Right renal cortex interstitium (tissue), 3 donors: ENCODE results near the gene PTPRR. TPM values are rescaled to one million over a fixed set of nuclear protein-coding genes. Genes with fewer than 3 reads are reported as not detected.

Source experiments
- DNase-seq, 3 donors: peaks; one replicate each; pipeline ENCODE4 v3.0.0-alpha.2; 2013; ENCODE audit warnings: low read depth in 3 of 3, low spot score in 2 of 3
- polyA plus RNA-seq, 3 donors: library from polyadenylated mRNA; unstranded; fragments of 120-200 nt; gene quantifications; one replicate each; pipeline ENCODE4 v1.2.1, GENCODE V29; 2013; ENCODE audit not compliant: insufficient read length in 3 of 3

PTPRR gene
- polyA plus RNA-seq, 3 donors, result 0.47 to 0.95 (median 0.50) TPM

DNA sequence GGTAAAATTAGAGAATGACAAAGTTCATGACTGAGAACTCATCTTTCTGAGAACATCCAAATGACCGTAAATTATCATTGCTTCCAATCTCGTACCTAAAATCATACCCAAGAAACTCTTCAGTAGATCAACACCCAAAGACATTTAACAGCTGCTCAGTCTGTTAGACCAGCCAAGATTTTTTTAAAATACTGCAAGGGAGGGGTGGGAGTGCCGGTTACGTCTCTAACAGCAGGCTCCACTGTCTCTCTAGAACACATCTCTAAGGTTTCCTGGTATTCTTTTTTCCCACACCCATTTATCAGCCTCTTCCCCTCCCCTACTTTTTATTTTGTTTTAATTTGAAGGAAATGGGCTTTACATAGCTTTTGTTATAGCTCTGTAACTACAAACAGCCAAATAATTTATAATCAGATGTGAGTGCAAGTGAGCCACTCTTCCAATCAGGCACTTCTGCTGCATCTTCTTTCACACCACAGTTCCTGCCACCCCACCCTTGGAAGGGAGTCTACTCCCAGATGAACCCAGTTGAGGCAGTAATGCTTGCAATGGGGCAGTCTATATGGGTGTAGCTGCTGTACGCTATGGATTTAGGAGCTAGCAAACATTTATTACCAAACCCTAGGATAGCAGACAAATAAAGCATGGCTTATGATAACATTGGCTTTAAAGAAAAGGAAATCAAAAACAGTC is 305.2 kb downstream of the PTPRR start:
- DNase-seq, result no peak

DNA sequence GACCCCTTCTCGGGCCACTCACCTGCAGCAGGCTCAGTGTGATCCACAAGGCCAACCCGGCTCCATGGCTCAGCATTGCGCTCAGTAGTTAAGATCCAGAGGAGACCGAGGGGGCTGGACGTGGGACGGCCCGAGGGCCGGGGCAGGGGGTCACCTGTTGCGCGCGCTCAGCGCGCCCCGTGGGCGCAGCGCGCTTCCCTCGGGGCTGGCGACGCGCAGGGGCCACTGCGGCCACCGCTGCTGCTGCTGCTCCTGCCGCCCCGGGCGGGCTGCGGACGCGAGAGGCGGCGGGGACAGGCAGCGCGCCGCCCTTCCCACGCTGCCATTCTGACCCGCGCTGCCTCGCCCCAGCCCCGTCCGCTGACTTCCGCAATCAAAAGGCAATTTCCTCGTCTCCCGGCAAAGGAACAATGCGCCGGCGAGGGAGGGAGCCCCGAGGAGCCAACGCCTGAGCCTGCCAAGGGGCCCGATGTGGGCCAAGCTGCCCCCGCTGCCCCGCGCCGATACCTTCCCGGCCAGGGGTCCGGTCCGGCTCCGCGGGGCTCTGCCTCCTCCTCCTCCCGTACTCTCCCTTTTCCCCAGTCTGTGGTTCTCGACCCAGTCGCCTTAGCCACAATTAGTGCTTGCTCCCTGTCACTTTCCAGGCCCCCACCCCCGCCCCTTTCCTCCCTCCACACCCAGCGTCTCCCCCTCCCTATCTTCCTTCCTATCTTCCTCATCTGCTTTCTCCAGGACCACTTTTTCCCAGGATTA is 310.6 kb downstream of the PTPRR start:
- DNase-seq, result peak in 1 of 3 donors; percentile 18

DNA sequence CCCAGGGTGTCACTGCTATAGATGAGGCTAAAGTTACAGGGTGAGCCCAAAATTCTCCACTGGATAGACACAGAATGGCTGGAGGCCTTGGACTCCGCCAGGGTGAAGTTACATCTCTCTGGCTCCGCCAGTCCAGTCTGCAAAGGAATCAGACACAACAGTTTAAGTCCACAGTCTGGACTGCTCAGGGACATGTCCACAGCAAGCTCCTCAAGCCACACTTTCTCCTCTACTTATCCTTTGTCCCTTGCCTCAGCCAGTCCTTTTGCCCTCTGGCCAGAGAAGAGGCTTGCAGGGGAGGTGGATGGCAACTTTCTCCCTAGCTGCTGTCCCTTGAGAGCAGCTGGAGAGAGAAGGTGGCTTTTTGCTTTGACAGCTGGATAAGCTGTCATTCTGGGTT is 311.3 kb downstream of the PTPRR start:
- DNase-seq, result no peak

DNA sequence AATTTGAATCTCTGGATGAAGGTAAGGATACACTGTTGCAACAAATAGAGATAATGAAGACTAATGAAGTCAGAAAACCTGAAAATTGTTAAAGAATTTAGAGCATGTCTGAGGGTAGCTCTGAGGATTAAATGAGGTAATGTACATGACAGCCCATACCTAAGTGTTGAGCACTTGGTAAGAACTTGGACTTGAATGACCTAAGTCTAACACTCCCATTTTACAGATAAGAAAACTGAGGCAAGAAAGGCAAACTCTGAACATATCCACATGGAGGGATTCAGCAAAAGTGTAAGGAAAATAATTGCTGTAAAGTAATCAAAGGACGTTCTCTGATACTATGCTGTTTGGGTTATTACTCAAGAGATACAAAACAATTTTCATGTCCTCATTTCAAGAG is 312.4 kb downstream of the PTPRR start:
- no peak for DNase-seq

DNA sequence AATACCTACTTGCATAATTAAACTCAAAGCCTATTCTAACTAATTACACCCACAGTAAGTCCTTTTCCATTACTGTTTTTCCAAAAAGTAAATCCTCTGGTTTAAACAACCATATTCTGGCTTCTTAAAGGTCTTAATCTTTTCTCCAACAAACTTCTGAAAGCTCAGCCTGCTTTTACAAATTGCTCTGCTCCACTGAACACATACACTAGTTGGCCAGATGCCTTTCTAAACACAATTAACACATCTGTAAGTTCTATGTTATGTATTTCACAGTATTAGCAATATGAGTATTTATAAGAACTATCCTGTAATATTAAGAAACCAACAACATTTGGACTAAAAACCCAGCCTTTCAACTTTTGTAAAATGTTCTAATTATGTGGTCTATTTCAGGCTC is 313.4 kb downstream of the PTPRR start:
- DNase-seq, result no peak

DNA sequence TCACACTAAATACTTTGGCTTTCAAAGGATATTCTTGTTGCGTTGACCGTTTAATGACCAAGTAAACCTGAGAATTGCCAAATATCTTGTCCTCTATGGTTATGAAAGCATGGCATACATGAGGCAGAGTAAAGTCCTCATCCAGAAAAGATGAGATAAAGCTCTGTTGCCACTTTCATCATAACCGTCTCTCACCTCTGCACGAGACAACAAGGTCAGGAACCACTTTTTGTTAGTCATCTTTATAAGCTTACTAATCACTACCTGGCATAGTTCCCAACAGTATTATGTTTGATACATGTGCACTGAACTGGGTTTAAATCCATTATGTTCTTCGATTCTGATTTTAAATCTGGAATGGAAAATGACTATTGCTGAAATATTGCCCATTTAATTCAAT is 314.6 kb downstream of the PTPRR start:
- DNase-seq, result no peak

DNA sequence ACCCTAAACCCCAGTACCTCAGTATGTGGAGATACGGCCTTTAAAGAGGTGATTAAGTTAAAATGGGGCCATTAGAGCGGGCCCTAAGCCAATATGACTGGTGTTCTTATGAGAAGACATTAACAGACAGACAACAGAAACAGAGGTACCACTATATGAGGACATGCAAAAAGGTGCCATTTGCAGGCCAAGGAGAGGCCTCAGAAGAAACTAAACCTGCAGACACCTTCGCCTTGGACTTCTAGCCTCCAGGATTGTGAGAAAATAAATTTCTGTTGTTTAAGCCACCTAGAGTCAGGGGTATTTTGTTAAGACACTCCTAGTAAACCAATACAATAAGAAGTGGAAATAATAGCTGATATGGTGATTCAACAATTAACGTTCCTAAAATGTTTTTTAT is 315.9 kb downstream of the PTPRR start:
- no peak for DNase-seq

DNA sequence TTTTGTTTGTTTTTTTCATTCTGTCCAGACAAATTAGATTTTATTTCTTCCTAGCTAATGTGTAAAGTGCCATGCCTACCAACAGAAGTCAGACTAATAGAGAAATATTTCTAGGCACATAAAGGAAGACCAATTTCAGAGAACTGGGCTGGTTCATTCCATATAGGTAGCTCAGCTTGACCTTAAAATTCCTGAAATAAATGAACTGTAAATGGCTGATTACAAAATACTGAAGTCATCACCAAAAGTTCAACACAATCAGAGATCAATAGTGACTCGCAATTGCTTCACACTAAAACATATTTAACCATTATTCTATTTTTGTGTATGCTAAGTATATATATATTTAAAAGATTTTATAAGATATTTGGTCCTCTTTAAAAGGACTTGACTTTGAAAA is 317.5 kb downstream of the PTPRR start:
- DNase-seq, result no peak

DNA sequence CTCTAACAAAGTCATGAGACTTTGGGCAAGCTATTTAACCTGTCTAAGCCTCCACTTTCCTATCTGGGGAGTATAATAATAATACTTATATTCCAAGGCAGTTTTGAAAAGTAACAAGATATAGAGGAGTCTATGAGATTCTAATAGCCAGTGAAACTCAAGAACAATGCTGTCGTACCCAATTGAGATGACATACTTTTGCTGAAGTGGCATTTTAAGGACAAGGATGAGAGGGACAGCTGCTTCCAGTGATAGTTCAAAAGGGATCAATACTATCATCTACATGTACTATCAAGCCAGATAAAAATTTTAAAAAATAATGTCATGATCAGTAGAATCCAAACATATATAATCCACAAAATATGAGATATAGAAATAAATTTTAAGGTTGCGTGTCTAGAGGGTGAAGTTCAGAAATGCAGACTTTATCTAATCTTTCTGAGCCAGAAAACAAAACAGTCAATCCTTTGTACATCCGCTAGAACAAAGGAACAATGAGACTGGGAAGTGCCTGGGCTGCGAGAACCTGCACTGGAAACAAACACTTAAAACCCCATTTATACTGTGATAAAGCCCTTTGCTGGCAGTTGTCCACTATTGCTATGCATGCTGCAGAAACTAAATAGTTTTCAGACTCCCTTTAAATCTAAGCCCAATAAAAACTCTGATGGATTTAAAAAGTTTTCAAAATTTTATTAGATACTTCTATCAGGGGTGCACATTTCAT is 321.9 kb downstream of the PTPRR start:
- no peak for DNase-seq

DNA sequence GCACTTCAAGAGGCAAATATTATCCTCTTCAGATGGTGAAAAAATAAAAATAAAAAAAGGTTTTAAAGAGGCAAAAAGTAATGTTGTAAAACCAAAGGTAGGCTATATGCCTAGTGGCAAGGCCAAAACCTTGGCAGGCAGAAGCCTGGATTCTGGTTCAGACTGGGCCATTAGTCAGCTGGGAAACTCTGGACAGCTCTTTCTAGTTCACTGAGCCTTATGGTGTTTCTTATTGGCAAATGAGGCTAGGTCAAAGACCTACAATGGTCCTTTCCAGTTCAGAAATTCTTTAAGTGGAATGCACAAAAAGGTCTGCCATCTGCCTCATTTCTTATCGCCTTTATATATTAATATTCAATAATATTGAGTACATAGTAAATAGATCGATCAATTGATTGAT is 327.9 kb downstream of the PTPRR start:
- no peak for DNase-seq

DNA sequence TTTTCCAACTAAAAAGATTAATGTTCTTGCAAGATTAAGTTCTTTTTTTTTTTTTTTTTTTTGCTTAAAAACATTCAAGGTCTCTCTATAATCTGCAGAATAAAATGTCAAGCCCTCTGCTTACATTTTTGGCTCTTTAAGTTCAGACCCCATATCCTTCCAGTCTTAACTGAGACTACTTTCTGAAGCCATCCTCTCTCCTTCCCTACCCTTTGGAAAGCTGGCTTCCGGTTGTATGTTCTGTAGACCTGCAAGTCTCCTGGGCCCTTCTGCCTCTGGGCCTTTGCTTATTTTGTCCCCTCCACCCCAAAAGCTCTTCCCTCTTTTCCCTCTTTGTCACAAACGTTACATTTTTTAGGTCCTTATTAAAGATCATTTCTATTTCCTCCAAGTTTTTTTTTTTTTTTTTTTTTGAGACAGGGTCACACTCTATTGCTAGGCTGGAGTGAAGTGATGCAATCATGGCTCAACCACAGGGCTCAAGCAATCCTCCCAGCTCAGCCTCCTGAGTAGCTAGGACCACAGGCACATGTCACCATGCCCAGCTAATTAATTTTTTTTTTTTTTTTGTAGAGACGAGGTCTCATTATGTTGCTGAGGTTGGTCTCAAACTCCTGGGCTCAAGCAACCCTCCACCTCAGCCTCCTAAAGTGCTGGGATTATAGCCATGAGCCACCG is 329.9 kb downstream of the PTPRR start:
- DNase-seq, result no peak

DNA sequence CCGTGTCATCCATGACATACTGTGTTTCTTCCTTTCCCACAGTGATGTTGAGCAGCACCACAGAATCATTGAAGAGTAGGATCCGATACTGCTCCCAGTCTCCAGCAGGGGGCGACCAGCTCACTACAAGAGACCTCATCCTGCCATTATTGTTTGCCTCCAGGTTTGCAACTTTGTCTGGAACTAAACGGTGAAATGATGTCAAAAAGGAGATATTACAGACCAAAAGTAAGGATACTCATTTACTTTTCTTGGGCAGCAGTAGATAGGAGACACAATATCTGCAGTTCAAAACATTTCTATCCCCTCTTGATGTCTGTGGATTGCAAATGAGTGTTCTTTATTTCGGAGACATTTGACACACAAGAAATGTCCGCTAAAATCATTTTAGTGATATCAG is 330.5 kb downstream of the PTPRR start:
- no peak for DNase-seq

Other genes with a start within 250 kb of the PTPRR start
- 10 to 100 TPM; 30.5 to 44.3 (median 43.0) TPM for gene TSPAN8, start 237.3 kb upstream of the PTPRR start, polyA plus RNA-seq